Mammary epithelial cell (primary cell): Measurements from ENCODE around the gene TEX9.

ENCODE experiments used
- EZH2 ChIP-seq: IDR thresholded peaks from 2 replicates; pipeline ENCODE4 v1.6.1; 2012; ENCODE audit warnings: low read length, inconsistent platforms, borderline replicate concordance
- TF ChIP-seq, protein P1 (sequence below), 2 donors: IDR thresholded peaks in 1 of 2; conservative IDR thresholded peaks in 1 of 2; 2 replicates each; pipeline ENCODE4 v1.5.1; 2011 to 2012; ENCODE audit warnings: inconsistent platforms in 2 of 2, low read length in 2 of 2, mild to moderate bottlenecking in 2 of 2, control low read depth in 1 of 2, low read depth in 1 of 2; ENCODE audit not compliant: insufficient read depth in 1 of 2; ENCODE audit errors: extremely low read depth in 1 of 2

GRCh38 chr15:56385908-56386307 lies 20.7 kb downstream of the TEX9 start:
- TF ChIP-seq, protein P1, sequence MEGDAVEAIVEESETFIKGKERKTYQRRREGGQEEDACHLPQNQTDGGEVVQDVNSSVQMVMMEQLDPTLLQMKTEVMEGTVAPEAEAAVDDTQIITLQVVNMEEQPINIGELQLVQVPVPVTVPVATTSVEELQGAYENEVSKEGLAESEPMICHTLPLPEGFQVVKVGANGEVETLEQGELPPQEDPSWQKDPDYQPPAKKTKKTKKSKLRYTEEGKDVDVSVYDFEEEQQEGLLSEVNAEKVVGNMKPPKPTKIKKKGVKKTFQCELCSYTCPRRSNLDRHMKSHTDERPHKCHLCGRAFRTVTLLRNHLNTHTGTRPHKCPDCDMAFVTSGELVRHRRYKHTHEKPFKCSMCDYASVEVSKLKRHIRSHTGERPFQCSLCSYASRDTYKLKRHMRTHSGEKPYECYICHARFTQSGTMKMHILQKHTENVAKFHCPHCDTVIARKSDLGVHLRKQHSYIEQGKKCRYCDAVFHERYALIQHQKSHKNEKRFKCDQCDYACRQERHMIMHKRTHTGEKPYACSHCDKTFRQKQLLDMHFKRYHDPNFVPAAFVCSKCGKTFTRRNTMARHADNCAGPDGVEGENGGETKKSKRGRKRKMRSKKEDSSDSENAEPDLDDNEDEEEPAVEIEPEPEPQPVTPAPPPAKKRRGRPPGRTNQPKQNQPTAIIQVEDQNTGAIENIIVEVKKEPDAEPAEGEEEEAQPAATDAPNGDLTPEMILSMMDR (conservative IDR thresholded peaks at IDR 0.05 in 1 of 2, IDR thresholded peaks at IDR 0.05 in 1 of 2; ENCODE audit: extremely low read depth in 1 of 2, insufficient read depth in 1 of 2, low read depth in 1 of 2, low read length in 2 of 2), result no peak
- TF ChIP-seq EZH2, result no peak
